ENCODE measurements around the gene CDC25B. TPM values are rescaled to one million over a fixed set of nuclear protein-coding genes. Genes with fewer than 3 reads are reported as not detected.

The CDC25B gene
- total and polyA plus RNA-seq, 2 donors (not counting 3 experiments of a cell fraction or from before 2014, with no cell fraction given) = 46.7 to 76.5 TPM

DNA sequence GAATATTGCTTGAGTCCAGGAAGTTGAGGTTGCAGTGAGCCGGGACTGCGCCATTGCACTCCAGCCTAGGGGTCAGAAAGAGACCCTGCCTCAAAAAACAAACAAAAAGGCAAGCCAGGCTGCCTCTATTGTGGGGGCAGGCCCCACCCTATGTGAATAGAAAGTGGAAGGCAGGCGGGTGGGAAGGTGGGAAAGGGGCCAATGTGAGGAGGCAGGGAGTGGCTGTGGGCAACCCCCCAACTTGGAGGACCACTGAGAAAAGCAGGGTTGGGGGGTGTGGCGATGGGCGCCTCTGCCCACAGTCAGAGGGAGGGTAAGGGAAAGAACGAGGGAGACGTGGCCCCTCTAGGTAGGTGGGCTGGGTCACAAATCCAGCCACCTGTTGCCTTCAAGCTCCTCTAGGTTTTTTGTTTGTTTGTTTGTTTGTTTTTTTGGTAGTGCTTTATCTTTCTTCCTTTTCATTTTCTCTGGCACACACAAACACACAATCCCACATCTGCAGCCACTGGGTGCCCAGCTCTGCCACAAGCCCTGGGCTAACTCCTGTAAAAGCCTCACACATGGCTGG is 18.9 kb downstream of the CDC25B start:
- dilution Hi-C loops (cut with MboI; ENCODE audit: extremely low pct_ligation_motif_present, low sequenced_read_pairs) = no loop called here
- H3K27me3 ChIP-seq (ENCODE audit: control insufficient read depth in 2 of 2, insufficient read depth in 2 of 2, low read length in 2 of 2) = no peaks in the 10 kb centered on the region
- no peak overlapping the region for H3K4me2 ChIP-seq (ENCODE audit: insufficient read depth, low read length)
- BruUV-seq (replicated peaks) = no TSS peak
- no peaks in the 10 kb centered on the region for H3K36me3 ChIP-seq (ENCODE audit: control insufficient read depth in 2 of 2, extremely low read depth in 1 of 2, insufficient read depth in 2 of 2, low read length in 2 of 2)
- ChIA-PET POLR2A (no interaction called here), CTCF (interaction anchor here (1.6 kb wide), 1 partner anchor 28 kb away, joined by 6 read pairs; the partner anchor contains the start of gene CENPB)
- H4K20me1 ChIP-seq (replicated peaks; ENCODE audit: control insufficient read depth, extremely low read depth, insufficient read depth, low read length) = no peaks in the 10 kb centered on the region
- no peaks in the 10 kb centered on the region for H3K9me1 ChIP-seq (replicated peaks; ENCODE audit: control insufficient read depth, extremely low read depth, insufficient read depth, low read length)
- DNase-seq (ENCODE audit: low read depth, low spot score) (no peak), FAIRE-seq (no peak)
- H3K9me3 ChIP-seq (replicated peaks; ENCODE audit: control insufficient read depth, insufficient read depth, low read length) = no peaks in the 10 kb centered on the region
- no peak overlapping the region for H3K4me3 ChIP-seq (replicated peaks in 1 of 3; ENCODE audit: insufficient read depth in 1 of 3, low read depth in 1 of 3, low read length in 3 of 3)
- no peak overlapping the region for H3K9ac ChIP-seq (replicated peaks; ENCODE audit: extremely low read depth, insufficient read depth, low read length)
- no peak overlapping the region for H2AFZ ChIP-seq (ENCODE audit: low read depth, low read length)
- intact Hi-C loops (cut with micrococcal nuclease) = no loop called here
- H3K79me2 ChIP-seq (ENCODE audit: control insufficient read depth, insufficient read depth, low read length) = no peaks in the 10 kb centered on the region
- TF ChIP-seq, protein P1, sequence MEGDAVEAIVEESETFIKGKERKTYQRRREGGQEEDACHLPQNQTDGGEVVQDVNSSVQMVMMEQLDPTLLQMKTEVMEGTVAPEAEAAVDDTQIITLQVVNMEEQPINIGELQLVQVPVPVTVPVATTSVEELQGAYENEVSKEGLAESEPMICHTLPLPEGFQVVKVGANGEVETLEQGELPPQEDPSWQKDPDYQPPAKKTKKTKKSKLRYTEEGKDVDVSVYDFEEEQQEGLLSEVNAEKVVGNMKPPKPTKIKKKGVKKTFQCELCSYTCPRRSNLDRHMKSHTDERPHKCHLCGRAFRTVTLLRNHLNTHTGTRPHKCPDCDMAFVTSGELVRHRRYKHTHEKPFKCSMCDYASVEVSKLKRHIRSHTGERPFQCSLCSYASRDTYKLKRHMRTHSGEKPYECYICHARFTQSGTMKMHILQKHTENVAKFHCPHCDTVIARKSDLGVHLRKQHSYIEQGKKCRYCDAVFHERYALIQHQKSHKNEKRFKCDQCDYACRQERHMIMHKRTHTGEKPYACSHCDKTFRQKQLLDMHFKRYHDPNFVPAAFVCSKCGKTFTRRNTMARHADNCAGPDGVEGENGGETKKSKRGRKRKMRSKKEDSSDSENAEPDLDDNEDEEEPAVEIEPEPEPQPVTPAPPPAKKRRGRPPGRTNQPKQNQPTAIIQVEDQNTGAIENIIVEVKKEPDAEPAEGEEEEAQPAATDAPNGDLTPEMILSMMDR (IDR thresholded peaks at IDR 0.05; ENCODE audit: extremely low read depth in 1 of 2, insufficient read depth in 1 of 2, low read depth in 1 of 2, low read length in 2 of 2) = no peak
- TF ChIP-seq EZH2 (IDR thresholded peaks at IDR 0.05; ENCODE audit: borderline replicate concordance, low read depth, low read length, severe bottlenecking) (no peak), POLR2AphosphoS5 (IDR thresholded peaks at IDR 0.05; ENCODE audit: insufficient read depth, low read depth, low read length) (no peak), MYC (IDR thresholded peaks at IDR 0.05; ENCODE audit: low read depth, low read length) (no peak)
- H3K4me1 ChIP-seq (ENCODE audit: control insufficient read depth, extremely low read depth, insufficient read depth, low read length) = peaks cover 17% of the 10 kb centered on the region
- H3K27ac ChIP-seq (ENCODE audit: insufficient read depth, low read depth, low read length) = no peak overlapping the region

DNA sequence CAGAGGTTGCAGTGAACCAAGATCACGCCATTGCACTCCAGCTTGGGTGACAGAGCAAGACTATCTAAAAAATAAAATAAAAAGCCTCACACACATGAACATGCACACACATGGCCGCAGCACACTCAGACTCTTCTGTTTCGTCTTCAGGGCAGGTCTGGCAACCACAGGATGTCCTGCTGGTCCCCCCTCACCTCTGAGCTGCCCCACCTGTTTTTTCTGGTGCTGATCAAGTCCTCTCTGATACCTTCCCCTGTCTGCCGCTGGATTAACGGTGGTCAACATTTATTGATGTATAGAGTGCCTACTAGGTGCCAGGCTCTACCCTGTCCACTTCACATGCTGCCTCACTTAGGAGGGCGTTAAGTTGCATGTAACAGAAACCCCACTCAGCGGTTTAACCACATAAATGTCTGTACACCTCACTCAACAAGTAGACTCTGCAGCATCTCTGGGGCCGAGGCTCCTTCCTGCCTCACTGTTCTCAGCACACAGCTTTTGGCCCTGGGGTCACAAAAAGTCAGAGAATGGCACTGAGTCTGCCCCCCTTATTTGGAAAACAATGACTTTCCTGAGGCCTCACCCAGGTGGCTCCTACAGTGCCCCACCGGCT is 19.7 kb downstream of the CDC25B start:
- intact Hi-C loops (cut with micrococcal nuclease) = no loop called here

More for the DNA sequence above, 19.7 kb downstream of the CDC25B start:
- CTCF ChIA-PET = interaction anchor here (1.2 to 1.6 kb wide), 2 partner anchors 16 to 29 kb away, joined by 3 to 6 read pairs; partner anchors contain the start of gene CENPB
- dilution Hi-C loops (cut with MboI; ENCODE audit: extremely low pct_ligation_motif_present, low sequenced_read_pairs) = no loop called here
- DNase-seq (ENCODE audit: low read depth, low spot score) (no peak), FAIRE-seq (no peak)
- H3K27ac ChIP-seq (ENCODE audit: insufficient read depth, low read depth, low read length) = no peak overlapping the region
- H3K9me1 ChIP-seq (replicated peaks; ENCODE audit: control insufficient read depth, extremely low read depth, insufficient read depth, low read length) = no peaks in the 10 kb centered on the region
- H3K27me3 ChIP-seq (ENCODE audit: control insufficient read depth in 2 of 2, insufficient read depth in 2 of 2, low read length in 2 of 2) = no peaks in the 10 kb centered on the region
- no peaks in the 10 kb centered on the region for H3K79me2 ChIP-seq (ENCODE audit: control insufficient read depth, insufficient read depth, low read length)
- H3K9ac ChIP-seq (replicated peaks; ENCODE audit: extremely low read depth, insufficient read depth, low read length) = no peak overlapping the region
- no peak overlapping the region for H2AFZ ChIP-seq (ENCODE audit: low read depth, low read length)
- POLR2A ChIA-PET = no interaction called here
- H3K9me3 ChIP-seq (replicated peaks; ENCODE audit: control insufficient read depth, insufficient read depth, low read length) = no peaks in the 10 kb centered on the region
- no peaks in the 10 kb centered on the region for H3K36me3 ChIP-seq (ENCODE audit: control insufficient read depth in 2 of 2, extremely low read depth in 1 of 2, insufficient read depth in 2 of 2, low read length in 2 of 2)
- H3K4me3 ChIP-seq (replicated peaks in 1 of 3; ENCODE audit: insufficient read depth in 1 of 3, low read depth in 1 of 3, low read length in 3 of 3) = no peak overlapping the region
- H4K20me1 ChIP-seq (replicated peaks; ENCODE audit: control insufficient read depth, extremely low read depth, insufficient read depth, low read length) = no peaks in the 10 kb centered on the region
- BruUV-seq (replicated peaks) = no TSS peak
- H3K4me1 ChIP-seq (ENCODE audit: control insufficient read depth, extremely low read depth, insufficient read depth, low read length) = peaks cover 17% of the 10 kb centered on the region
- H3K4me2 ChIP-seq (ENCODE audit: insufficient read depth, low read length) = no peak overlapping the region
- TF ChIP-seq, protein P2, sequence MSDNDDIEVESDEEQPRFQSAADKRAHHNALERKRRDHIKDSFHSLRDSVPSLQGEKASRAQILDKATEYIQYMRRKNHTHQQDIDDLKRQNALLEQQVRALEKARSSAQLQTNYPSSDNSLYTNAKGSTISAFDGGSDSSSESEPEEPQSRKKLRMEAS (IDR thresholded peaks at IDR 0.05; ENCODE audit: insufficient read depth, insufficient read length) = no peak
- TF ChIP-seq JUN (IDR thresholded peaks at IDR 0.05; ENCODE audit: borderline replicate concordance, insufficient read depth, insufficient read length, low read depth) (no peak), FOS (IDR thresholded peaks at IDR 0.05; ENCODE audit: borderline replicate concordance, insufficient read depth, low read length) (no peak), POLR2A (IDR thresholded peaks at IDR 0.05; ENCODE audit: low read depth, low read length) (no peak), MYC (IDR thresholded peaks at IDR 0.05; ENCODE audit: low read depth, low read length) (no peak), POLR2AphosphoS5 (IDR thresholded peaks at IDR 0.05; ENCODE audit: insufficient read depth, low read depth, low read length) (no peak), EZH2 (IDR thresholded peaks at IDR 0.05; ENCODE audit: borderline replicate concordance, low read depth, low read length, severe bottlenecking) (no peak), GATA2 (IDR thresholded peaks at IDR 0.05; ENCODE audit: insufficient read depth, insufficient read length, low read depth, low read length) (no peak)
- TF ChIP-seq, protein P1 (IDR thresholded peaks at IDR 0.05; ENCODE audit: extremely low read depth in 1 of 2, insufficient read depth in 1 of 2, low read depth in 1 of 2, low read length in 2 of 2) = no peak
